Measurements from ENCODE around the gene PFDN5.

PFDN5 gene

DNA sequence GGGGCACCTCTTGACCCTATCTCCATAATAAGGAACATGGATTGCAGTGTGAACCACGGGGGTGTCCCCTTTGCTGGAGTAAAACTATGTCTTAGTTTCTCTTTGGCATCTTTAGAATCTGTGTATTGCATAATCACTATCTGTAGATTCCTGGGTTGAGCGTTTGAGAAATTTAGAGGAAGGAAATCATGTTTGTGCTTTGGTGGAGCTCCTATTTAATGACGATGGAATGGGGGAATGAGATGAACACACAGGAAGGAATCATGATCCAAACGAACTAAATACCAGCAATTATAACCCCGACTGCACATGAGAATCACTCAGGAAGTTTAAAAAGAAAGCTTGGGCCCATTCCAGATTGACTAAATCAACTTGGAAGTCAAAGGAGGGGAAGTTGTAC lies 2.8 kb downstream of the PFDN5 start:
- no peaks in the 10 kb centered on the region for H3K9me3 ChIP-seq (ENCODE audit: control insufficient read depth, insufficient read depth, low read length)
- H3K9ac ChIP-seq (ENCODE audit: low read depth, low read length), result no peak overlapping the region
- peaks cover 11% of the 10 kb centered on the region; the same call in 1 of the 2 replicates for H3K36me3 ChIP-seq (ENCODE audit: insufficient read depth, low read length)
- peaks cover 3% of the 10 kb centered on the region; the same call in 1 of the 2 replicates for H3K4me1 ChIP-seq (ENCODE audit: insufficient read depth, low read length)

- H3K9me3 ChIP-seq (ENCODE audit: control insufficient read depth, insufficient read depth, low read length), result no peaks in the 10 kb centered on the region
- peaks cover 3% of the 10 kb centered on the region; the same call in 1 of the 2 replicates for H3K4me1 ChIP-seq (ENCODE audit: insufficient read depth, low read length)
- peak overlapping the region; percentile 71; the same call in 1 of the 2 replicates for H3K9ac ChIP-seq (ENCODE audit: low read depth, low read length)
- peaks cover 11% of the 10 kb centered on the region; the same call in 1 of the 2 replicates for H3K36me3 ChIP-seq (ENCODE audit: insufficient read depth, low read length)
Observed at GRCh38 chr12:53299101-53299453, 3.7 kb downstream of the PFDN5 start.

DNA sequence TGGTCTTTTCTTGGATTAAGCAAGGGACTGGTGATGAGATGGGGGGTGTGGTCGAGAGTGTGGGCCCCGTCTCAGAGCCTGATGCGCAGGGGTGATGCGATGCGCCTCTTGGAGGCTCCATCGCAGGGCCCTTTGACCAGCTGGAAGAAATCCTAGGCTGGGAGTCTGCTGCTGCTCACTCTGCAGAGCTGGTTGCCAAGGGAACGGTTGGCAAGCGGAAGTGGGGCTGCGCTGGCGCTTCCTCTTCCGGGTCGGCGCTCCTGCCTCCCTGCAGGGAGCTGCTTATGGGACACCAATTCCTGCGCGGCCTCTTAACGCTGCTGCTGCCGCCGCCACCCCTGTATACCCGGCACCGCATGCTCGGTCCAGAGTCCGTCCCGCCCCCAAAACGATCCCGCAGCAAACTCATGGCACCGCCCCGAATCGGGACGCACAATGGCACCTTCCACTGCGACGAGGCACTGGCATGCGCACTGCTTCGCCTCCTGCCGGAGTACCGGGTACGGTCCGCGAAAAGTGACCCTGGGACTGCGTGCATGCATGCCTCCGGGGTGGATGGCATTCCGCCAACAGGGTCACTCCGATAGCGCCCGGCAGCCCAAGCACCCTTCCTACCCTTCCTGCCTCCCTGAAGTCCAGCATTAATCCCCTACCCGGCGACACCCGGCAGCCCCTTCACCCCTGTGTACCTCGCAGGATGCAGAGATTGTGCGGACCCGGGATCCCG lies 4.3 kb downstream of the PFDN5 start, which contains the start of gene MYG1:
Gene MYG1 (plus strand): TSS at position 242 of the 727 bp plus-strand sequence. CDS start 43 bp downstream, at position 285.
- peaks cover 11% of the 10 kb centered on the region; the same call in 1 of the 2 replicates for H3K36me3 ChIP-seq (ENCODE audit: insufficient read depth, low read length)
- H3K9ac ChIP-seq (ENCODE audit: low read depth, low read length), result peak within 1 kb of the TSS; percentile 71
- H3K4me1 ChIP-seq (ENCODE audit: insufficient read depth, low read length), result peaks cover 3% of the 10 kb centered on the region; the same call in 1 of the 2 replicates
- no peaks in the 10 kb centered on the region for H3K9me3 ChIP-seq (ENCODE audit: control insufficient read depth, insufficient read depth, low read length)

- Histone ChIP-seq H3K9me3 (ENCODE audit: control insufficient read depth, insufficient read depth, low read length) (no peaks in the 10 kb centered on the region), H3K4me1 (ENCODE audit: insufficient read depth, low read length) (peaks cover 3% of the 10 kb centered on the region; the same call in 1 of the 2 replicates), H3K36me3 (ENCODE audit: insufficient read depth, low read length) (peaks cover 13% of the 10 kb centered on the region), H3K9ac (ENCODE audit: low read depth, low read length) (peak overlapping the region; percentile 71)
Observed at GRCh38 chr12:53300187-53300586, 4.8 kb downstream of the PFDN5 start.

DNA sequence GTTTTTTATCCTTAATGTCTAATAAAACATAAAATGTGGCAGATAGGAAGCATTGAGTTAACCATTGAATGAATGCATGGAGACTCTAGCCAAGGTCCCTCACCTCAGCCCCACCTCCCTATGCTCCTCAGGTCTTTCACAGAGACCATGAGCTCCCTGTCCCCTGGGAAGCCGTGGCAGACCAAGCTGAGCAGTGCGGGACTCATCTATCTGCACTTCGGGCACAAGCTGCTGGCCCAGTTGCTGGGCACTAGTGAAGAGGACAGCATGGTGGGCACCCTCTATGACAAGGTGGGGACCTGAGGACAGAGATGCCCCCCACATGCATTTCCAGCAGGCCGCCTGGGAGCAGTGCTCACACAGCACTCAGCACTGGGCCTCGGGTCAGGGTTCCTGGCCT lies 7.6 kb downstream of the PFDN5 start:
- no peaks in the 10 kb centered on the region for H3K9me3 ChIP-seq (ENCODE audit: control insufficient read depth, insufficient read depth, low read length)
- H3K9ac ChIP-seq (ENCODE audit: low read depth, low read length), result no peak overlapping the region
- H3K36me3 ChIP-seq (ENCODE audit: insufficient read depth, low read length), result peaks cover 20% of the 10 kb centered on the region
- H3K4me1 ChIP-seq (ENCODE audit: insufficient read depth, low read length), result peaks cover 3% of the 10 kb centered on the region; the same call in 1 of the 2 replicates

DNA sequence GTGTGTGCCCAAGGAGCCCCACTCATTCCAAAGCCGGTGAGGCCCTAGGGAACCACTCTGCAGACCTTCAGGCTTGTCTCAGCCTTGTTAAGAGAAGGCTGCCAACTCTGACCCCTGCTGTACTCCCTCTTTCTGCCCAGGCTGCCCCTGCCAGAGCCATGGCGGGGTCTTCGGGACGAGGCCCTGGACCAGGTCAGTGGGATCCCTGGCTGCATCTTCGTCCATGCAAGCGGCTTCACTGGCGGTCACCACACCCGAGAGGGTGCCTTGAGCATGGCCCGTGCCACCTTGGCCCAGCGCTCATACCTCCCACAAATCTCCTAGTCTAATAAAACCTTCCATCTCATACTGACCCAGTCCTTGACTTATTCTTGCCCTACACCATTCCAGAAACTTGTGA lies 11.5 kb downstream of the PFDN5 start:
- Histone ChIP-seq H3K9me3 (ENCODE audit: control insufficient read depth, insufficient read depth, low read length) (no peaks in the 10 kb centered on the region), H3K4me1 (ENCODE audit: insufficient read depth, low read length) (no peaks in the 10 kb centered on the region), H3K9ac (ENCODE audit: low read depth, low read length) (no peak overlapping the region), H3K36me3 (ENCODE audit: insufficient read depth, low read length) (peaks cover 13% of the 10 kb centered on the region; the same call in 1 of the 2 replicates)

- Histone ChIP-seq H3K4me1 (ENCODE audit: insufficient read depth, low read length) (no peaks in the 10 kb centered on the region), H3K36me3 (ENCODE audit: insufficient read depth, low read length) (peaks cover 13% of the 10 kb centered on the region; the same call in 1 of the 2 replicates), H3K9me3 (ENCODE audit: control insufficient read depth, insufficient read depth, low read length) (no peaks in the 10 kb centered on the region), H3K9ac (ENCODE audit: low read depth, low read length) (no peak overlapping the region)
Observed at GRCh38 chr12:53308276-53308675, 12.9 kb downstream of the PFDN5 start.

DNA sequence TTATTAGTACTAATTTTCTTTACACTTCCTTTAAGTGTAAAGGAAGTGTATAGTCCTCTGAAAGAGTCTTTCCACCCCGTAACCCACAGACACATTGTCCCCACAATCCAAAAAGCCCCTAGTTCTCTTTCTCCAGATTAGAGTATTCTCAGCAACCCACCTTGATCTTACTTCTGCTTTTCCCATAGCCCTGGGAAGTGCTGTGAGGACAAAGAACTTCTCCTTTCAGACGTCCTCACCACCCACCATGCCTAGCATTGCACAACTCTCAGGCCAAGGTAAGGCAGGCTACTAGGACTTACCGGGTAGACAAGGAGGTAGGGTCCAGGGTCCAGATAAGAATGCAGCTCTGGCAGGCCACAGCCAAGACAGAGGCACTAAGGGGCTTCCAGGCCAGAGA lies 18.7 kb downstream of the PFDN5 start:
- H3K9me3 ChIP-seq (ENCODE audit: control insufficient read depth, insufficient read depth, low read length), result no peaks in the 10 kb centered on the region
- H3K9ac ChIP-seq (ENCODE audit: low read depth, low read length), result no peak overlapping the region
- H3K4me1 ChIP-seq (ENCODE audit: insufficient read depth, low read length), result no peaks in the 10 kb centered on the region
- no peaks in the 10 kb centered on the region; the same call in 1 of the 2 replicates for H3K36me3 ChIP-seq (ENCODE audit: insufficient read depth, low read length)

DNA sequence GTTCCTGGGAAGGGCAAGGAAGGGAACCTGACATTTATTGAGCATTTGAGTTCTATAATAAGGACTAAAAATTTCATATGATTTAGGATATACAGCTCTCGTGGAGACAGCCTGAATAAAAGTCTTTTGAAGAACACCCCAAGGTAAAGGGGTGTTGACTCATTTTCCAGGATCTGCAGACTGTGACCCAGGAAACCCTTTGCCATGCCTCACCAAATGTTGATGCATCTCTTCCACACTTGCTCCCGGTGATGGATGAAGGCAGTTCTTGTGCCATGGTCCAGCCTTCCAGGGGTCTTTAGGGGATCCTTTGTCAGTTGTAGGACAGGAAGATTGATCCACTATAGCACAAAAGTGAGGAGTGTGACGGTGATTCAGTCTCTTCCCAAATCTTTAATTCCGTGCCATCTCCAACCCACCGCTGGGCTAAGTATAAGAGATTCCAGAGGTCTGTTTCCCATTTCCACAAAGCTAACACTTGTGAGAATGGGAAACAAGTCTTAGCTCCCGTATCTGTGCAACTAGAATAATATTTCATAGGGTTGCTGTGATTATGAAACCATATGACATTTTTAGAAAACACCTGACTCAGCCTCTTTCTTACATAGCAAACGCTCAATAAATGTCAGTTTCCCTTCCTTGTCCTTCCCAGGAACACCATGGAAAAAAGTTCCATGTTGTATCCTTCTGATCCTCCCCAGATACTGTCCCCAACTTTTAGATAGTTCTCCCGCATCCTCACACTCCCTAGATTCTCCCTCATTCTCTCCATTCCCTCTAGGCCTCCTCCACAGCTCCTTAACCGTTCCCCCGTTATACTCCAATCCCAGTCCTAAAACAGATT lies 25.2 kb downstream of the PFDN5 start:
- Histone ChIP-seq H3K36me3 (ENCODE audit: insufficient read depth, low read length) (no peaks in the 10 kb centered on the region; the same call in 1 of the 2 replicates), H3K9ac (ENCODE audit: low read depth, low read length) (peak overlapping the region; percentile 96), H3K4me1 (ENCODE audit: insufficient read depth, low read length) (peaks cover 6% of the 10 kb centered on the region; the same call in 1 of the 2 replicates), H3K9me3 (ENCODE audit: control insufficient read depth, insufficient read depth, low read length) (no peaks in the 10 kb centered on the region)

- Histone ChIP-seq H3K9ac (ENCODE audit: low read depth, low read length) (peak overlapping the region; percentile 48), H3K4me1 (ENCODE audit: insufficient read depth, low read length) (peaks cover 11% of the 10 kb centered on the region; the same call in 1 of the 2 replicates), H3K36me3 (ENCODE audit: insufficient read depth, low read length) (no peaks in the 10 kb centered on the region), H3K9me3 (ENCODE audit: control insufficient read depth, insufficient read depth, low read length) (no peaks in the 10 kb centered on the region)
Observed at GRCh38 chr12:53324113-53324778, 28.9 kb downstream of the PFDN5 start.

- Histone ChIP-seq H3K9me3 (ENCODE audit: control insufficient read depth, insufficient read depth, low read length) (no peaks in the 10 kb centered on the region), H3K9ac (ENCODE audit: low read depth, low read length) (peak overlapping the region; percentile 48), H3K4me1 (ENCODE audit: insufficient read depth, low read length) (peaks cover 11% of the 10 kb centered on the region; the same call in 1 of the 2 replicates), H3K36me3 (ENCODE audit: insufficient read depth, low read length) (no peaks in the 10 kb centered on the region)
Observed at GRCh38 chr12:53324779-53325510, 29.6 kb downstream of the PFDN5 start.

DNA sequence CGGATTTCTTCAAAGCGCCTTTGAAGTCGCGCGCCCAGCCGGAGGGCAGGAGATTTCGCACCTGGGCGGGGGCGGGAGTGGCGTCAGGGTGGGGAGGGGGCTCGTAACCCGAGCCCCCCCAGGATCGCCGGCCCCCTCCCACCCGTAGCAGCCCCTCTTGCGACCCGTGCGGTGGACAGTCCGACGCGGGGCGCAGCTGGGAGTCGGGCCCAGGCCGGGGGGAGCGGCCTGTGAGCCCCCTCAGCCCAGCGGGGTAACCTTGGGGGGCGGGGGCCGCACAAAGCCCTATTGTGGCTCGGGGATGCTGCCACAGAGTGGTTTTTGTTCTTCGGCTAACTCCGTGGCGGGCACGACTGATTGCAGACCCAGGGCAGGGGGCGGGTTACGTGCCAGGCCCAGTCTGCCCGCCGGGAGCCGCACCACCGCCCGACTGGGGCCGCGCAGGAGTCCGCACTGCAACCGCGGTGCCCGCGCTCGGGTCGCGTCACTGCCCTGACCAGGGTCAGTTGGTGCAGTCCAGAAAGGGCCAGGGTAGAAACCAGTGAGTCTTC lies 30.2 kb downstream of the PFDN5 start:
- Histone ChIP-seq H3K36me3 (ENCODE audit: insufficient read depth, low read length) (no peaks in the 10 kb centered on the region), H3K9me3 (ENCODE audit: control insufficient read depth, insufficient read depth, low read length) (no peaks in the 10 kb centered on the region), H3K4me1 (ENCODE audit: insufficient read depth, low read length) (peaks cover 6% of the 10 kb centered on the region; the same call in 1 of the 2 replicates), H3K9ac (ENCODE audit: low read depth, low read length) (peak overlapping the region; percentile 48)

GRCh38 chr12:53326460-53327185 lies 31.3 kb downstream of the PFDN5 start:
- peak overlapping the region; percentile 48; the same call in 1 of the 2 replicates for H3K9ac ChIP-seq (ENCODE audit: low read depth, low read length)
- H3K4me1 ChIP-seq (ENCODE audit: insufficient read depth, low read length), result peaks cover 4% of the 10 kb centered on the region; the same call in 1 of the 2 replicates
- no peaks in the 10 kb centered on the region for H3K36me3 ChIP-seq (ENCODE audit: insufficient read depth, low read length)
- no peaks in the 10 kb centered on the region for H3K9me3 ChIP-seq (ENCODE audit: control insufficient read depth, insufficient read depth, low read length)

Measured in ES-I3 (cell line).